GM12864 (cell line): ENCODE measurements around the gene EPHA5.

ENCODE experiments used
- DNase-seq: peaks from one replicate; pipeline ENCODE4 v3.0.0-alpha.2; 2011; ENCODE audit warnings: low read depth
- H3K4me3 ChIP-seq: 2 replicates; pipeline ENCODE4 v1.5.1; 2011; ENCODE audit warnings: mild to moderate bottlenecking, low read depth, low read length, control low read depth
- CTCF ChIP-seq: IDR thresholded peaks from 2 replicates; pipeline ENCODE4 v1.5.1; 2011; ENCODE audit warnings: low read depth, mild to moderate bottlenecking, moderate library complexity, low read length, control low read depth, inconsistent platforms; ENCODE audit errors: missing control alignments

EPHA5 gene

DNA sequence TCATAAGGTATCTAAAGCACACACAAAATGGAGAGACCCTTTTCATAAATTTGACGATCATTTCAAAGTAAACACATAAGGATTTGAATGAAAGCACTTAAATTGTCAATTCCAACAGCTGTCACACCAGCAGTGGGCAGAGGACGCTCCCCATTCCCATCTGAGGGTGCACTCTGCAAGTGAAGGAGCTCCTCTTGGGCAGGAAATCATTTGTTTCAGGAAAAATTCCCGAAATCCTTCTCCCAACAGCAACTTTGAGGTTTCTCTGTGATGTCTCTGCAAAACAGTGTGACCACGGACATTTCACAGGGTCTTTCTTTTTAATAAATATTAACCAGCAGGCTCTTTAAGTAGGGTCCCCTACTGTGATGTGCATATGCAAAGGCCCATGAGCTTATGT lies 111.0 kb downstream of the EPHA5 start:
- no peak for TF ChIP-seq CTCF
- DNase-seq = no peak
- H3K4me3 ChIP-seq = no peak overlapping the region

GRCh38 chr4:65552057-65552456 lies 118.2 kb downstream of the EPHA5 start:
- TF ChIP-seq CTCF = no peak
- no peak for DNase-seq
- H3K4me3 ChIP-seq = no peak overlapping the region

DNA sequence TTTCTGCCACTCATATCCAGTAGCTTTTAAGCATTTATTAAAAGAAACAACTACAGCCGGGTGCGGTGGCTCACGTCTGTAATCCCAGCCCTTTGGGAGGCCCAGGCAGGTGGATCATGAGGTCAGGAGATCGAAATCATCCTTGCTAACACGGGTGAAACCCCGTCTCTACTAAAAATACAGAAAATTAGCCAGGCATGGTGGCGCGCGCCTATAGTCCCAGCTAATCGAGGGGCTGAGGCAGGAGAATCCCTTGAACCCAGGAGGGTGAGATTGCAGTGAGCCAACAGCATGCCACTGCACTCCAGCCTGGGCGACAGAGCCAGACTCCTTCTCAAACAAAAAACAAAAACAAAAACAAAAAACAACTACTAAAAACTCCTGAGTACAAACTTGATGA lies 119.8 kb downstream of the EPHA5 start:
- H3K4me3 ChIP-seq = no peak overlapping the region
- DNase-seq = no peak
- TF ChIP-seq CTCF = no peak

DNA sequence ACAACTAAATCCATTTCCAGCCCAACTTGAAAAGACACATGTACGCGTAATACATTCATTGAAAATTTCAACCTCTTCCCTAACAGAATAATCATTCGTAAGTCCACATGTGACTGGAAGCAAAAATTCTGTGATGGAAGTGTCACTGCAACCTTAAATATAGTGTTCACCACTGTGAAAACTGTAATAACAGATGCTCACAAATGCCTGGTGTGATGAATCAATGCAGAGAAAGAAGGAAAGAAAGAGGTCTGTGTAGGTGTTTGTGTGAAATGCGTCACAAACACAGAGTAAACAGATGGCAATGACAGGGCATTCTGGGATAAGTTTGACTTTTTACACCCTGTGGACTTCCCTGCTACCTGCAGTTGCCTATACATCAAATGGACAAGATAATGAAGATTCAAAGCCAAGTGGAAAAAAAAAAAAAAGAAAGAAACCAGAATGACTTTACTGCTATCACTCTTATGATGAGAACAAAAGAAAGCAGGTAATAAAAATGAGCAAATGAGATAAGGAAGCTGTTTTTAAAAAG lies 123.3 kb downstream of the EPHA5 start:
- H3K4me3 ChIP-seq = no peak overlapping the region
- TF ChIP-seq CTCF = no peak
- DNase-seq = no peak

DNA sequence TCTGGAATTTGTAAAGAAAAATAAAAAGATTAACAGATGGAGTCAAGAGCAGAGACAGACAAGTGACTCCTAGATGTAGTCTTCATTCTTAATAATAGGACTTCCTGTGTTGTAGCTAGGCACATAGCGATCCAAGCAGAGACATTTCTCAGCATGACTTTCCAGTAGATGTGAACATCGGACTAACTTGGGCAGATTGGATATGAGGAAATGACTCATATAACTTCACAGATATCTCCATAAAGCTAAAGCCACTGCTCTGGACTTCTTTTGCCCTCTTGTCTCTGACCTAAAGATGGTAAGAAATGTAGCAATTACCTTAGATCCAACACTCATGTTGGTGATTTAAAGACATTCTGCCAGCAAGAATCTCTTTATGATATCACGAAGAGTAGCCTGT lies 131.7 kb downstream of the EPHA5 start:
- H3K4me3 ChIP-seq = no peak overlapping the region
- TF ChIP-seq CTCF = no peak
- DNase-seq = no peak

DNA sequence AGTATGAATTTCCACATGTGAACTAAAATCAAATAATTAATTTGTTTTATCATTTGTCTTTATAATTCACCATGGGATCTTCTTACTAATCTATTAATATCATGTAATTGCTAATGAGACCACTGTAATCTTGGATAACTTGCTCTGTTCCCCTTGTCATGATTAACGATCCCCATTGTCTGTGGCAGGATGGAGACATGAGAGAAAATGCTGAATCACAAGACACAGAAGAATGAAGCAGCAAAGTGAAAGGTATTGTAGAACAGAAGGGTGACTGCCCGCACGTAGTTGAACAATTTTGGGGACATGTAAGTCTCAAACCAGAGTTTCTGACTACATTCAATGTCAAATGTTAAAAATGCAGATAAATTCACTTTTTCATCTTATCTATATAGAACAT lies 135.2 kb downstream of the EPHA5 start:
- no peak for TF ChIP-seq CTCF
- no peak overlapping the region for H3K4me3 ChIP-seq
- DNase-seq = no peak

GRCh38 chr4:65521666-65522065 lies 148.6 kb downstream of the EPHA5 start:
- no peak for DNase-seq
- no peak for TF ChIP-seq CTCF
- no peak overlapping the region for H3K4me3 ChIP-seq
